Esophagus muscularis mucosa (tissue), 3 donors: ENCODE results near the gene NAMPT.

Experiments
- POLR2A ChIP-seq: fragments of 450-650 bp; IDR thresholded peaks from one replicate; pipeline ENCODE4 v1.6.1; 2017; ENCODE audit warnings: antibody characterized with exemption, moderate library complexity, mild to moderate bottlenecking, low read depth
- POLR2AphosphoS5 ChIP-seq, 2 donors: sonication (generic); formaldehyde crosslinking; IDR thresholded peaks; one replicate each; pipeline ENCODE4 v1.6.1; 2017; ENCODE audit warnings: antibody characterized with exemption in 2 of 2
- TF ChIP-seq, protein P1 (sequence below), 3 experiments: fragments of 200-600 bp in 2 of 3; fragments of 450-650 bp in 1 of 3; sonication (generic) in 2 of 3; IDR thresholded peaks; one replicate each; pipeline ENCODE4 v1.5.1; 2017 to 2019; ENCODE audit warnings: antibody characterized with exemption in 3 of 3, mild to moderate bottlenecking in 2 of 3, moderate library complexity in 1 of 3

DNA sequence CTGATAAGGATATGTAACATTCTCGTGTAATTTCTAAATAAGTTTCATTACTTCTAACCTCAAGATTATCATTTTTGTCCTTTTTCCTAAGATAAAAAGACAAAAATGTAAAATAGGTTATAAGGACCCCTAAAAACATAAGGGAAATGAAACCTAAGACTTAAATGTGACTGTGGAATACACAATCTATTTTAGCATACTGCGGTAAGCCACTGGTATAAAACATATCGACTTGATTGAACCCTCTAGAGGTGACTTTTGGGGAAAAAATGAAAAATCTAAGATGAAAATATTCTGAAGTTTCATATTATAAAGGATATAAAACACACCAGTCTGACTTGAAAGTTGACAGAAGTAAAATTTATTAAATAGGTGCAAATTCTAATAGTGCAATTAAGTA, 1.9 kb downstream of the NAMPT start:
- TF ChIP-seq POLR2A: no peak
- TF ChIP-seq, protein P1, sequence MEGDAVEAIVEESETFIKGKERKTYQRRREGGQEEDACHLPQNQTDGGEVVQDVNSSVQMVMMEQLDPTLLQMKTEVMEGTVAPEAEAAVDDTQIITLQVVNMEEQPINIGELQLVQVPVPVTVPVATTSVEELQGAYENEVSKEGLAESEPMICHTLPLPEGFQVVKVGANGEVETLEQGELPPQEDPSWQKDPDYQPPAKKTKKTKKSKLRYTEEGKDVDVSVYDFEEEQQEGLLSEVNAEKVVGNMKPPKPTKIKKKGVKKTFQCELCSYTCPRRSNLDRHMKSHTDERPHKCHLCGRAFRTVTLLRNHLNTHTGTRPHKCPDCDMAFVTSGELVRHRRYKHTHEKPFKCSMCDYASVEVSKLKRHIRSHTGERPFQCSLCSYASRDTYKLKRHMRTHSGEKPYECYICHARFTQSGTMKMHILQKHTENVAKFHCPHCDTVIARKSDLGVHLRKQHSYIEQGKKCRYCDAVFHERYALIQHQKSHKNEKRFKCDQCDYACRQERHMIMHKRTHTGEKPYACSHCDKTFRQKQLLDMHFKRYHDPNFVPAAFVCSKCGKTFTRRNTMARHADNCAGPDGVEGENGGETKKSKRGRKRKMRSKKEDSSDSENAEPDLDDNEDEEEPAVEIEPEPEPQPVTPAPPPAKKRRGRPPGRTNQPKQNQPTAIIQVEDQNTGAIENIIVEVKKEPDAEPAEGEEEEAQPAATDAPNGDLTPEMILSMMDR (IDR thresholded peaks at IDR 0.05): no peak
- no peak for TF ChIP-seq POLR2AphosphoS5 (IDR thresholded peaks at IDR 0.05)
